Daoy (cell line): Measurements from ENCODE around the gene SYNJ2. TPM values are rescaled to one million over a fixed set of nuclear protein-coding genes. Genes with fewer than 3 reads are reported as not detected.

Experiments
- DNase-seq: peaks from one replicate; pipeline ENCODE4 v3.0.0-alpha.2; 2015; ENCODE audit warnings: low read depth
- total RNA-seq: library from RNA; depleted of rRNA; stranded (reverse); fragments of >200 nt; shearing (Covaris generic); gene quantifications from 2 replicates; pipeline ENCODE4 v1.2.3, GENCODE V29; 2014

Gene SYNJ2
- total RNA-seq, 1 experiment from 2014 or later, result 177 TPM

GRCh38 chr6:158041788-158042187 lies 60.1 kb downstream of the SYNJ2 start:
- peak; percentile 54 for DNase-seq

DNA sequence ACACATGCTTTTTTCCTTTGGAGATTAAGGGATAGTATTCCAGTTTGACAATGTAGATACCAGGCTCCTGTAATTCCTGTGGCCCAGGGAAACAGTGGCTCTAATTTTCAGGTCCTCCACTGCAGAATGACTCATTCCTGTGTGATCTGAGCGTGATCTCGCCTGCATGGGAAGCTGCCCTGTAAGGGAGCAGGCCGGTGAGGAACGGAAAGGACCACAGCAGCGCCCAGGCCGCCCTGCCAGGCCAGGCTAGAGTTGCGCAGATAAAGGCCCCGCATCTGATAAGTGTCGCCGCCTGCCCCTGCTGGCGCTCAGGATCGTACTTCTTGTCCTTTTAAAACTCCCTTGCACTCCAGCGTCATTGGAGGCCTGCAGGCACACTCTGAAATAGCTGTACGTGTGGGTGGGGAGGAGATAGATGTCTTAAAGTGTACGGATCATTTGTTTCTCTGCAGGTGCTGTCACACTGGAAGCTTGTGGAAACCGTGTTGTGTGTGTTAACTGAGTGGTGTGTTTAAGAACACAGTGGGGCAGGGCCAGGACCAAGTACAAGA lies 60.7 kb downstream of the SYNJ2 start:
- peak; percentile 98 for DNase-seq

GRCh38 chr6:158043008-158043407 lies 61.3 kb downstream of the SYNJ2 start:
- no peak for DNase-seq

DNA sequence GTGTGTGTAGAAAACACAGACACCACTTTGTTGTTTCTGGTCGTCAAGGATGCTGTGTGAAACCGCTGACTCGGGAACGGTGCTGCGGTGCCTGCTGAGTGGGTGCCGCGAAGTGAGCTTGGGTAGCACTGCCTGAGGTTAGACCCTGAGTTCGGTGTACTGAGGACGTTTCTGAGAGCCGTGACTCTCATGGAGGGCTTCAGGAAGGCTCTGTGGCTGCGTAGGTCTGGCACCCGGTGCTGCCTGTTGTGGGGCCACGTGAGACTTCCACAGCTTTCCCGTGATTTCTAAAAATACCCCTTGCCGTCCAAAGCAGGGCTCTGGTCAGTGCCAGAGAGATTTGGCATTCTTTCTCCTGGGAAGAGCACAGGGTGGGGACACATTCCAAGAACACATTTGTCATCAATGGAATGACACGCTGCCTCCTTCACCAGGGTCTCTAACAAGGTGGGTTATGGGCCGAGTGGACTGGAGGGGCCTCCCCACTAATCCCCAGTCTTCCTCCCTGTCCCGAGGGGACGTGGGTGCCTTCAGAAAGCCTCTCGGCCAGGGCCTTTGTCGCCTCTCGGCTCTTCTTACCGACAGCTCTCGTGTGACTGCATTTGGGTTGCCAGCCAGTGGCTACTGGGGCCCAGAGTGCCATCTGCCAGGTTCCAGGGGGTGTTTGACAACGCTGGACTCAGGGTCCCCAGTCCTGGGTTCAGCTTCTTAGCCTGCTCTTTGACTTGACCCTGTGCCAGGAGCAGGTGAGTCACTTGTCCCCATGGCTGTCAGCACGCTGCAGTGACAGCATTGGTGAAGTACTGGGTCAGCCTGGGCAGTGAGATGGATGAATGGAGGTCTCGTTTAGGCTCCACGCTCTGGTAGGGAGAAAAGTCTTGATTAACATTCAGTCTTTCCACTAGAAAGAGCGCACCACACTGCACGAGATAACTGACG lies 62.2 kb downstream of the SYNJ2 start:
- no peak for DNase-seq

GRCh38 chr6:158044525-158044888 lies 62.8 kb downstream of the SYNJ2 start:
- DNase-seq, result no peak

DNA sequence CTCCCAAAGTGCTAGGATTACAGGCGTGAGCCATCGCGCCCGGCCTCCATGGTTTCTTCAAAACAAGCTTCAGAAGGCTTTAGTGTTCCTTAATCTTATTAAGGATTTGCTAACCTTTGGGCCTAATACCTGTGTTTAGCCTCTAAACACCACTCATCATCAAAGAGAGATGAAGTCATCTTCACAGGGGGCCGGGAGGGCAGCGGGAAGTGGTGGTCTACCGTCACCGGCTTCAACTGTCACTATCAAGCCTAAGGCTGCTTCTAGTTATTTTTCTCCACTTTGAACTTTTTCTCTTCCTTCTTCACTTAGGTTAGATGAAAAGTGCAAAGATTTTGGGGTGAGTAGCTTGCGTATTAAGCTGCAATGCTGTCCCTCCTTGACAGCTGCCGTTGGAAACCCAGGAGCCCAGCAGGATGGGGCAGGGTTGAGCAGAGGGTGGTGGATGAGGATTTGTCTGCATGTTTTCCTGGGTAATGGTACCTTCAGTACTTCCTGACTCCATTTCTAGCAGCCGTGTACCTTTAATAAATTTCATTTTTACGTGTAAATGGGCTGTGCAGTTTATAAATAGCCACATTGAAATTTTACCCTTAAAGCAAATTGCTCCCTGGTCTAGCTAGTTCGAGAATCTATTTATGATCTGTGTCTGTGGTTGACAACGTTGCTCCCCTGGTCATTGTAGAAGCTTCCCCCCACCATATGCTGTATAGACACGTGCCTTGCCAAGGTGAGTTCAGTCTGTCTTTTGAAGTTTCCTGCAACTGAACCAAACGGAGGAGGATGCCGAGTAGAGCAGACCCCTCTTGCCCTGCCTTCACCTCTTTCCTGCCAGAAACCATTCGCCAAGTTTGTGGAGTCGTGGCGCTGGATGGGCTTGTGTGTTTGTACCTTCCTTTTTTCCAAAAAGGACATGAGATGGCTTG lies 64.8 kb downstream of the SYNJ2 start:
- peak; percentile 61 for DNase-seq

- peak; percentile 81 for DNase-seq
Observed at GRCh38 chr6:158047127-158047518, 65.5 kb downstream of the SYNJ2 start.

DNA sequence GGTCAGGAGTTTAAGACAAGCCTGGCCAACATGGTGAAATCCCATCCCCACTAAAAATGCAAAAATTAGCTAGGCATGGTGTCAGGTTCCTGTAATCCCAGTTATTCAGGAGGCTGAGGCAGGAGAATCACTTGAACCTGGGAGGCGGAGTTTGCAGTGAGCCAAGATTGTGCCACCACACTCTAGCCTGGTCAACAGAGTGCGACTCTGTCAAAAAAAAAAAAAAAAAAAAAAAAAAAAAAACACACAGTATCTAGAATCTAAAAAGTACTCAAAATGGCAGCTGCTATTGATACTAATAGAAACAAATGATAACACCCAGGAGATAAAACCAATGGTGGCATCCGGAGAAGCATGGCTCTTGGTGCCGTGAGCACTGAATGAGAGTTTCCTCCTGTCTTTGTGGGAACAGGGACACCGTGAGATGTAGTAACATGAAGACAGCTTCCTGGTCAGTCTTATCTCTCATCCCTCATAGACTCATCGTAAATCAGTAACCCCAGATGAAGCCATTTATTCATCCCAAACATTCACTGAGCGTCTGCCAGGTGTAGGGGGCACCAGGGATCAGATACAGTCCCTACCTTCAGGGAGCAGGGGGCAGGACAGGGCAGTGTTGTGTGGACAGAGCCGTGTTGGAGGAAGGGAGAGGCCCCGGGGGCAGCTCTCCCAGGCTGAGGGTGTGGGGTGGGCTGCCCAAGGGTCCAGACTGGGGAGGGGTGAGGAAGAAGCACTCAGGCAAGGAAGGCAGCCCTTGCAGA lies 66.1 kb downstream of the SYNJ2 start:
- DNase-seq, result no peak

- DNase-seq, result no peak
Observed at GRCh38 chr6:158048589-158048988, 66.9 kb downstream of the SYNJ2 start.

DNA sequence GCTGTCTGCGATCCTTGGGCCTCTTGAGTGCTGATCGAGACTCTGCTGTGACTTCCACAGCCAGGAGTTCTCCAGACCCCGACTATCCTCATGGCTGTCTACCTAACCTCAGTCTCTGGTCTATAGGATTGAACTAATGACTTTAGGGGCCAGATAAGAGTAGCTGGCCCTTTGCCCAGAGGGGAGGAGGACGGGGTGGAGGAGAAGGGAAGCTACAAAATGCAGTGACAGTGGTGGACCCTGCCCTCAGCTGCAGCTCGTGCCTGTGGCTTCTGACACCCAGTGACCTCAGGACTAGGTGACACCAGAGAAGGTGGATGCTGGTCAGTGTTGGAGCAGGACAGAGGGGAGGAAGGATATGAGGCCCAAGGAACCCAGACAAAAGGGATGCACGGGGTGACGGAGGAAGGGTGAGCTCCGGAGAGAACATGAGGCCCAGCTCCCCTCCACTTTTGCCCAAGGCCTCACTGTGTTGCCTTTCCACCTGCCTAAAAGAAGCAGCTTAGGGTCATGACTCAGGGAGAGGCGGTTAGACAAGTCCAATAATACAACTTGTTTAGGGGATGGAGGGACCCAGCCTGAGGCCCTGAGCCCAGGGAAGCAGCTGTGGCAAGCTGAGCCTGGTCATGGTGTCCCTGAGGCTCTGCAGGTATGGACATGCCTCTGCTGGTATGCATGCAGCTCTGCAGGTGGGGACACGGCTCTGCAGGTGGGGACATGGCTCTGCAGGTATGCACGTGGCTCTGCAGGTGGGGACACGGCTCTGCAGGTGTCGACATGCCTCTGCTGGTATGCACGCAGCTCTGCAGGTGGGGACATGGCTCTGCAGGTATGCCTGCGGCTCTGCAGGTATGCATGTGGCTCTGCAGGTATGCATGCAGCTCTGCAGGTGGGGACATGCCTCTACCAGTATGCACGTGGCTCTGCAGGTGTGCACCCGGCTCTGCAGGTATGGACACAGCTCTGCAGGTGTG lies 67.7 kb downstream of the SYNJ2 start:
- no peak for DNase-seq

DNA sequence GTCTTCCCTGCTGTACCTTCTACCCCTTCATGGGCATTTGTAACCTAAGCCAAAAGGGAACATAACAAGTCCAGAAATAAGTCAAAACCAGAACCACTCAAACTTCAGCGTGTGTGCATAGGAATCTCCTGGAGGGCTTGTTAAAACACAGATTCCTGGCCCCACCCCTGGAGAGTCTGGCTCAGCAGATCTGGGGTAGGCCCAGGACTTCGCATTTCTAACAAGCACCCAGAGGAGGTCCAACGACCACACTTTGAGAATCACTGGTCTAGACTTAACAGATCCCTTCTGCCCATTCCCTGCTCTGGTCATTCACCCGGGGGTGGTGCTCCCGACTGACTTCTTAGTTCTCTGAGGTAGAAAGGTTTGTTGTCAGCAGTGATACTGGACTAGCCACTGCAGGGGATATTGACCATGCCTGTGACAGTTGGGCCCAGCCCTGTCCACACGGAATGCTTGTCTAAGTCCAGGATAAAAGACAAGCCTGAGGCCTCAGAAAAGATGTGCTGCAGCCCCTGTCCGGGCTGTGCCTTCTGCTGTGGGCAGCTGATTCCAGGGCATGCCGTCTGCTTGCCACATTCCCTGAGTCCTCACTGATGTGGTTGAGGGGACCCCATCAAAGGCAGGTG lies 68.6 kb downstream of the SYNJ2 start:
- DNase-seq, result no peak

DNA sequence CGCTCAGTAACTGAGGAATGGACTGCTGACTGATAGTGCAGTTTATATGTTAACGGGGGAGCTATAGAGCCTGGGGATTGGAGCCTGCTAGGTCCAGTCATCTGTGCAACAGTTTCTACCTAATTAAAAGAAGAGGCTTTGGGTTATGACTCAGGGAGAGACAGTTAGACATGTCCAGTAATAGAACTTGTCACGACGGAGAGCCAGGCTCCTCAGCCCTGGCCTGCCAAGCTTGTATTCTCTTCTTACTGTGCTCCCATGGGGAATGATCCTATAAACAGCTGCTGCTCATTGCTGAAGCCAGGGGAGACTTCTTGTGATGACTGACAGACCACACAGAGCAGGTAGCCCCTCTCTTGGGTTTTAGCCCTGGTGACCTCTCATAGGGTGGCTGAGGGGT lies 69.3 kb downstream of the SYNJ2 start:
- DNase-seq, result no peak

GRCh38 chr6:158051968-158052367 lies 70.3 kb downstream of the SYNJ2 start:
- DNase-seq, result no peak

- no peak for DNase-seq
Observed at GRCh38 chr6:158053377-158054313, 72.0 kb downstream of the SYNJ2 start.

- DNase-seq, result no peak
Observed at GRCh38 chr6:158056355-158056754, 74.7 kb downstream of the SYNJ2 start.

GRCh38 chr6:158056804-158057203 lies 75.1 kb downstream of the SYNJ2 start:
- DNase-seq, result no peak

- peak; percentile 99 for DNase-seq
Observed at GRCh38 chr6:158057213-158057987, 75.7 kb downstream of the SYNJ2 start.

DNA sequence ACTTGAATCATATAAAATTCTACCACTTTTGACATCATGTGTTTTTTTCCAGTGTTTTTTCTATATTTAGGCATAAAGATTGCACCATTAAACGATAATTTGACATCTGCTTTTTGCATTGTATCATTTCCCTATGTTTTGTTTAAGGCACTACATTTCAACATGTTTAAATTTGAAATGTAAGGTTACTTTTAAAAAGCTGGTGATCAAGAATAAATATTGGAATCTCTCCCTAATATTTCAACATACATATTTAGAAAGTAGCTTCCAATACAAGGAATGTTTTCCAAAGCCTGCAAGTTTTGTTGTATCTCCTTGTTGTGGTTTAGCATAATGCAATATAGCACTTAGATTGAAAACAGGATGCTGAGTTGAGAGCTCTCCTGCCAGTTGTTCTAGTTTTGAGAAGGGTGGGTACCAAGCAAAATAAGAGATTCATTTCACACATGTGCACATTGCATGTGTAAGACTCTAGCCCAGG lies 76.5 kb downstream of the SYNJ2 start:
- DNase-seq, result peak; percentile 1
